Neural cell (in vitro differentiated cells): ENCODE data around the gene HS3ST5. TPM values are rescaled to one million over a fixed set of nuclear protein-coding genes. Genes with fewer than 3 reads are reported as not detected.

Experiments used
- H2AFZ ChIP-seq: fragments of 200-600, 300-800 bp; sonication (generic), shearing (Covaris generic); 2 replicates; pipeline ENCODE4 v1.6.0; 2014; ENCODE audit warnings: low read depth, mild to moderate bottlenecking, antibody characterized with exemption, low read length, moderate library complexity
- H3F3A ChIP-seq: fragments of 200-600 bp; shearing (Covaris generic); 2 replicates; pipeline ENCODE4 v1.6.1; 2016; ENCODE audit warnings: mild to moderate bottlenecking, moderate library complexity, mixed read lengths, antibody characterized with exemption, low read length; ENCODE audit not compliant: insufficient read depth, poor library complexity, severe bottlenecking
- H3K27ac ChIP-seq: fragments of 200-600, 300-800 bp; sonication (generic), shearing (Covaris generic); 2 replicates; pipeline ENCODE4 v1.5.1; 2014; ENCODE audit warnings: mild to moderate bottlenecking, low read length, moderate library complexity
- H3K27me3 ChIP-seq: fragments of 300-800, 200-600 bp; sonication (generic), shearing (Covaris generic); 2 replicates; pipeline ENCODE4 v1.6.0; 2014; ENCODE audit warnings: mild to moderate bottlenecking, low read depth, low read length, moderate library complexity; ENCODE audit not compliant: insufficient read depth
- H3K36me3 ChIP-seq: fragments of 300-800, 200-600 bp; sonication (generic), shearing (Covaris generic); 2 replicates; pipeline ENCODE4 v1.5.1; 2014; ENCODE audit warnings: mild to moderate bottlenecking, antibody characterized with exemption, low read length, moderate library complexity; ENCODE audit not compliant: insufficient read depth
- H3K4me2 ChIP-seq: fragments of 300-800, 200-600 bp; sonication (generic), shearing (Covaris generic); 2 replicates; pipeline ENCODE4 v1.6.0; 2014; ENCODE audit warnings: mild to moderate bottlenecking, low read length
- H3K4me3 ChIP-seq: fragments of 300-800, 200-600 bp; sonication (generic), shearing (Covaris generic); 2 replicates; pipeline ENCODE4 v1.5.1; 2014; ENCODE audit warnings: mild to moderate bottlenecking, low read length, moderate library complexity
- H3K79me2 ChIP-seq: fragments of 200-600 bp; shearing (Covaris generic); replicated peaks from 2 replicates; pipeline ENCODE4 v1.6.0; 2014; ENCODE audit warnings: mild to moderate bottlenecking, low read length, moderate library complexity; ENCODE audit not compliant: insufficient read depth
- H3K9ac ChIP-seq: fragments of 300-800, 200-600 bp; sonication (generic), shearing (Covaris generic); 2 replicates; pipeline ENCODE4 v1.6.1; 2016; ENCODE audit warnings: mild to moderate bottlenecking, low read length, mixed read lengths
- H3K9me2 ChIP-seq: fragments of 200-600 bp; shearing (Covaris generic); 2 replicates; pipeline ENCODE4 v1.6.1; 2016; ENCODE audit warnings: mild to moderate bottlenecking, low read length, mixed read lengths; ENCODE audit not compliant: insufficient read depth
- H3K9me3 ChIP-seq: fragments of 200-600, 300-800 bp; sonication (generic), shearing (Covaris generic); 2 replicates; pipeline ENCODE4 v1.6.1; 2016; ENCODE audit warnings: mild to moderate bottlenecking, mixed run types, low read length, moderate library complexity, mixed read lengths
- H4K20me1 ChIP-seq: fragments of 200-600 bp; shearing (Covaris generic); 2 replicates; pipeline ENCODE4 v1.6.1; 2016; ENCODE audit warnings: mild to moderate bottlenecking, mixed run types; ENCODE audit not compliant: insufficient read depth
- EP300 ChIP-seq: fragments of 450-650 bp; conservative IDR thresholded peaks from 2 replicates; pipeline ENCODE4 v1.6.1; 2014; ENCODE audit warnings: antibody characterized with exemption, mild to moderate bottlenecking, moderate library complexity; ENCODE audit not compliant: poor library complexity, severe bottlenecking
- EZH2 ChIP-seq: fragments of 200-600, 300-800 bp; shearing (Covaris generic), sonication (generic); IDR thresholded peaks from 2 replicates; pipeline ENCODE4 v1.6.1; 2014; ENCODE audit warnings: antibody characterized with exemption, low read length, borderline replicate concordance, mild to moderate bottlenecking; ENCODE audit not compliant: insufficient read depth, poor library complexity, severe bottlenecking
- MXI1 ChIP-seq: fragments of 450-650 bp; conservative IDR thresholded peaks from 2 replicates; pipeline ENCODE4 v1.6.1; 2014; ENCODE audit warnings: antibody characterized with exemption, mild to moderate bottlenecking; ENCODE audit not compliant: poor library complexity, severe bottlenecking
- POLR2AphosphoS5 ChIP-seq: IDR thresholded peaks from 2 replicates; pipeline ENCODE4 v1.6.1; 2012
- RAD21 ChIP-seq: fragments of 450-650 bp; conservative IDR thresholded peaks from 2 replicates; pipeline ENCODE4 v1.6.1; 2014; ENCODE audit warnings: antibody characterized with exemption, mild to moderate bottlenecking, moderate library complexity
- SMC3 ChIP-seq: fragments of 450-650 bp; conservative IDR thresholded peaks from 2 replicates; pipeline ENCODE4 v1.6.1; 2014; ENCODE audit warnings: antibody characterized with exemption, mild to moderate bottlenecking, moderate library complexity; ENCODE audit not compliant: poor library complexity
- TAF1 ChIP-seq: IDR thresholded peaks from 2 replicates; pipeline ENCODE4 v1.6.1; 2012; ENCODE audit warnings: low read depth
- polyA plus RNA-seq: library from polyadenylated mRNA; depleted of rRNA; stranded (reverse); fragments of >200 nt; gene quantifications from 2 replicates; pipeline ENCODE4 v1.2.3, GENCODE V29; 2014
- TF ChIP-seq, protein P1 (sequence below): IDR thresholded peaks from 2 replicates; pipeline ENCODE4 v1.6.1; 2012; ENCODE audit warnings: borderline replicate concordance
- TF ChIP-seq, protein P2 (sequence below): fragments of 450-650 bp; IDR thresholded peaks from 2 replicates; pipeline ENCODE4 v1.5.1; 2014; ENCODE audit warnings: antibody characterized with exemption, mild to moderate bottlenecking, moderate library complexity; ENCODE audit not compliant: poor library complexity, severe bottlenecking

The HS3ST5 gene
- polyA plus RNA-seq, 1 donor from 2014 or later: not detected

- no peaks in the 10 kb centered on the region for H3K27me3 ChIP-seq
- H3K36me3 ChIP-seq: no peaks in the 10 kb centered on the region
- no peaks in the 10 kb centered on the region for H3K79me2 ChIP-seq
- TF ChIP-seq SMC3 (no peak), TAF1 (no peak), EP300 (no peak), EZH2 (no peak), RAD21 (no peak), POLR2AphosphoS5 (no peak), MXI1 (no peak)
- TF ChIP-seq, protein P1, sequence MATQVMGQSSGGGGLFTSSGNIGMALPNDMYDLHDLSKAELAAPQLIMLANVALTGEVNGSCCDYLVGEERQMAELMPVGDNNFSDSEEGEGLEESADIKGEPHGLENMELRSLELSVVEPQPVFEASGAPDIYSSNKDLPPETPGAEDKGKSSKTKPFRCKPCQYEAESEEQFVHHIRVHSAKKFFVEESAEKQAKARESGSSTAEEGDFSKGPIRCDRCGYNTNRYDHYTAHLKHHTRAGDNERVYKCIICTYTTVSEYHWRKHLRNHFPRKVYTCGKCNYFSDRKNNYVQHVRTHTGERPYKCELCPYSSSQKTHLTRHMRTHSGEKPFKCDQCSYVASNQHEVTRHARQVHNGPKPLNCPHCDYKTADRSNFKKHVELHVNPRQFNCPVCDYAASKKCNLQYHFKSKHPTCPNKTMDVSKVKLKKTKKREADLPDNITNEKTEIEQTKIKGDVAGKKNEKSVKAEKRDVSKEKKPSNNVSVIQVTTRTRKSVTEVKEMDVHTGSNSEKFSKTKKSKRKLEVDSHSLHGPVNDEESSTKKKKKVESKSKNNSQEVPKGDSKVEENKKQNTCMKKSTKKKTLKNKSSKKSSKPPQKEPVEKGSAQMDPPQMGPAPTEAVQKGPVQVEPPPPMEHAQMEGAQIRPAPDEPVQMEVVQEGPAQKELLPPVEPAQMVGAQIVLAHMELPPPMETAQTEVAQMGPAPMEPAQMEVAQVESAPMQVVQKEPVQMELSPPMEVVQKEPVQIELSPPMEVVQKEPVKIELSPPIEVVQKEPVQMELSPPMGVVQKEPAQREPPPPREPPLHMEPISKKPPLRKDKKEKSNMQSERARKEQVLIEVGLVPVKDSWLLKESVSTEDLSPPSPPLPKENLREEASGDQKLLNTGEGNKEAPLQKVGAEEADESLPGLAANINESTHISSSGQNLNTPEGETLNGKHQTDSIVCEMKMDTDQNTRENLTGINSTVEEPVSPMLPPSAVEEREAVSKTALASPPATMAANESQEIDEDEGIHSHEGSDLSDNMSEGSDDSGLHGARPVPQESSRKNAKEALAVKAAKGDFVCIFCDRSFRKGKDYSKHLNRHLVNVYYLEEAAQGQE: no peak
- TF ChIP-seq, protein P2, sequence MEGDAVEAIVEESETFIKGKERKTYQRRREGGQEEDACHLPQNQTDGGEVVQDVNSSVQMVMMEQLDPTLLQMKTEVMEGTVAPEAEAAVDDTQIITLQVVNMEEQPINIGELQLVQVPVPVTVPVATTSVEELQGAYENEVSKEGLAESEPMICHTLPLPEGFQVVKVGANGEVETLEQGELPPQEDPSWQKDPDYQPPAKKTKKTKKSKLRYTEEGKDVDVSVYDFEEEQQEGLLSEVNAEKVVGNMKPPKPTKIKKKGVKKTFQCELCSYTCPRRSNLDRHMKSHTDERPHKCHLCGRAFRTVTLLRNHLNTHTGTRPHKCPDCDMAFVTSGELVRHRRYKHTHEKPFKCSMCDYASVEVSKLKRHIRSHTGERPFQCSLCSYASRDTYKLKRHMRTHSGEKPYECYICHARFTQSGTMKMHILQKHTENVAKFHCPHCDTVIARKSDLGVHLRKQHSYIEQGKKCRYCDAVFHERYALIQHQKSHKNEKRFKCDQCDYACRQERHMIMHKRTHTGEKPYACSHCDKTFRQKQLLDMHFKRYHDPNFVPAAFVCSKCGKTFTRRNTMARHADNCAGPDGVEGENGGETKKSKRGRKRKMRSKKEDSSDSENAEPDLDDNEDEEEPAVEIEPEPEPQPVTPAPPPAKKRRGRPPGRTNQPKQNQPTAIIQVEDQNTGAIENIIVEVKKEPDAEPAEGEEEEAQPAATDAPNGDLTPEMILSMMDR: no peak
- H3K27ac ChIP-seq: no peak overlapping the region
- H4K20me1 ChIP-seq: no peaks in the 10 kb centered on the region
- H3K4me2 ChIP-seq: no peak overlapping the region
- H3K9me2 ChIP-seq: no peaks in the 10 kb centered on the region
- H3K9ac ChIP-seq: no peak overlapping the region
- H2AFZ ChIP-seq: no peak overlapping the region
- no peaks in the 10 kb centered on the region for H3K9me3 ChIP-seq
- H3F3A ChIP-seq: no peaks in the 10 kb centered on the region
- no peak overlapping the region for H3K4me3 ChIP-seq
Measured at GRCh38 chr6:114085211-114085610, 257.6 kb downstream of the HS3ST5 start.

DNA sequence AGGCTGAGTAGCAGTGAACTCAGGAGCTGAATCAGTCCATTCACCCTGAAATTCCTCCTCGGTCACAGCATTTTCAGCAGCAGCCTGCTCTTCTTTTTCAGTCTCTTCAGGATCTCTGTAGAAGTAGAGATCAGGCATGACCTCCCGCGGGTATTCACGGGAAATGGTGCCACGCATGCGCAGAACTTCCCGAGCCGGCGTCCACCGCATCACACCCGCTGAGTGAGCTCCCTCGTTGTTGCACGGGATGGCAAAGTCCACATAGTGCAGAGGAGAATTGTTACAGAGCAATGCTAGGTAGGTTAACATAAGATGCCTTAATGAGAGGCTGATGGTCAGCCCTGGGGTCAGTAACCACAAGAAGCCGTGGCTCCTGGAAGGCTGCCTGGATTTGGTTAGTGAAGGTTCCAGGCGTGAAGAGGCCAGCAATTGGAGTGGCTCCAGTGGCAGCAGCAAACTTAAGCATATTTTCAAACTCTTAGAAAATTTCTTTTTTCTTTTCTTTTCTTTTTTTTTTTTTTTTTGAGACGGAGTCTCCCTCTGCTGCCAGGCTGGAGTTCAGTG is 258.4 kb downstream of the HS3ST5 start:
- no peak for TF ChIP-seq EZH2
- TF ChIP-seq, protein P1: no peak
- no peak for TF ChIP-seq POLR2AphosphoS5
- Histone ChIP-seq H3K27ac (no peak overlapping the region), H3K4me2 (no peak overlapping the region), H3K9ac (no peak overlapping the region), H4K20me1 (no peaks in the 10 kb centered on the region), H3K4me3 (no peak overlapping the region), H2AFZ (no peak overlapping the region), H3K79me2 (no peaks in the 10 kb centered on the region), H3K9me2 (no peaks in the 10 kb centered on the region), H3K27me3 (no peaks in the 10 kb centered on the region), H3K9me3 (no peaks in the 10 kb centered on the region), H3F3A (no peaks in the 10 kb centered on the region), H3K36me3 (no peaks in the 10 kb centered on the region)
